ENCODE results near the gene GZF1.

GZF1 gene

GRCh38 chr20:23369072-23369823 is 7.3 kb downstream of the GZF1 start:
- no peak for DNase-seq (ENCODE audit: low read depth in 2 of 2)

DNA sequence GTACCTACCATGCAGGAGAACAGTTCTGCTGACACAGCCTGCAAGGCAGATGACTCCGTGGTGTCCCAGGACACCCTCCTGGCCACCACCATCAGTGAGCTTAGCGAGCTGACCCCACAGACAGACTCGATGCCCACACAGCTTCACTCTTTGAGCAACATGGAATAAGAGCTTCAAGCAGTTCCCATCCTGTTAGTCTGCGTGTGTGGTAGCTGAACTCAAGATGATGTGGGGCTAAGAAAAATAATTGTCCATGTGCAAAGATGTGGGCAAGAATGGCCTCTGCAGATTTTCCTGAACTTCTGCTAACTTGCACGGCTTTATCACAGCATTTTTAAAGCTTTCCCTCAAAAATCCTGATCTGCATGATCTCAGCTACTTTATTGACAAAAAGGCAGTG is 8.3 kb downstream of the GZF1 start:
- DNase-seq (ENCODE audit: low read depth in 2 of 2) = no peak

DNA sequence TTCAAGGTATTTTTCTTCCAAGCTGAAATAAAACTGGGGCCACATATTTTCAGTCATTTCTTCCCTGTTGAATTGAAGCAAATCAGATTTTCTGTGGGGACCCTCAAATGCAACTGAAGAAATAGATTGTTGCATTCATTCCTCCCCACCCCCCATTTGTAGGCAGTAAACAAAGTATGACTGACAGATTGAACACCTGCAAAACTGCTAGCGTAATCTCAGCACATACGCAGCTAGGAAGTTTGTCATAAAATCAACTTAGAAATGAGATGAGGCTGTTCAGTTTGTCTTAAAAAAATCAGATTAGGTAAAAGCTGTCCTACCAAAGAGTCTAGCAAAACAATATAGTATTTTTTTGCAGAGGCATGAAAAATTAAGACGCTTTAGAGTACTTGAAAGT is 8.9 kb downstream of the GZF1 start:
- DNase-seq (ENCODE audit: low read depth in 2 of 2) = no peak

DNA sequence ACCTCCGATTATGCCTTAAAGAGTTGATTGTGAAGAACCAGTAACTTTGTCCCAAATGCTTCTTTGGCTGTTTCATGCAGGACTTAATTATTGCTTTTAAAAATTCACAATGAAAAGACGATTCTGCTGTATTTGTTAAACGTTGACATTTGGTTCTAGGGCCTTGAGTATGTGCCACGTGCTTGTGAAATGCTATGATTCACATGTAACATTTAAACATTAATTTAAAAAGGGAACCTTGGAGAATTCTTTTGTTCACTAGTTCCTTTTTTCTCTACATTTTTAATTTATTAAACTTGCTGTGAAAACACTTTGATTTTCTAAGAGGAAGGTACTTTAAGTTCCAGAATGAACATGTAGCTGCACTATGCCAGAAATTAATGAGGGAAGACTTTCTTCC is 9.5 kb downstream of the GZF1 start:
- DNase-seq (ENCODE audit: low read depth in 2 of 2) = no peak

GRCh38 chr20:23374441-23374840 is 12.5 kb downstream of the GZF1 start:
- DNase-seq (ENCODE audit: low read depth in 2 of 2) = no peak

- no peak for DNase-seq (ENCODE audit: low read depth in 2 of 2)
These were observed 13.8 kb downstream of the GZF1 start for GRCh38 chr20:23375827-23376226.

- DNase-seq (ENCODE audit: low read depth in 2 of 2) = no peak
These were observed 17.8 kb downstream of the GZF1 start for GRCh38 chr20:23379772-23380171.

- no peak for DNase-seq (ENCODE audit: low read depth in 2 of 2)
These were observed 19.9 kb downstream of the GZF1 start for GRCh38 chr20:23381876-23382275.

GRCh38 chr20:23386304-23387117 is 24.5 kb downstream of the GZF1 start:
- no peak for DNase-seq (ENCODE audit: low read depth in 2 of 2)

DNA sequence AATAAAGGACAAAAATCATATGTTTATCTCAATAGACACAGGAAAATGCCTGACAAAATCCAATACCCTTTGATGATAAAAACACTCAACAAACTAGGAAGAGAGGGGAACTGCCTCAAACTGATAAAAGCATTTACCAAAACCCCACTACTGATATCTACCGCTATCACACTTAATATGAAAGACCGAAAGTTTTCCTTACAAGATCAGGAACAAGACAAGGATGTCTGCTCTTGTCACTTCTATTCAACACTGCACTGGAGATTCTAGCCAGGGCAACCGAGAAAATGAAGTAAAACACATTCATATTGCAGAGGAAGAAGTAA is 25.1 kb downstream of the GZF1 start:
- no peak for DNase-seq (ENCODE audit: low read depth in 2 of 2)

DNA sequence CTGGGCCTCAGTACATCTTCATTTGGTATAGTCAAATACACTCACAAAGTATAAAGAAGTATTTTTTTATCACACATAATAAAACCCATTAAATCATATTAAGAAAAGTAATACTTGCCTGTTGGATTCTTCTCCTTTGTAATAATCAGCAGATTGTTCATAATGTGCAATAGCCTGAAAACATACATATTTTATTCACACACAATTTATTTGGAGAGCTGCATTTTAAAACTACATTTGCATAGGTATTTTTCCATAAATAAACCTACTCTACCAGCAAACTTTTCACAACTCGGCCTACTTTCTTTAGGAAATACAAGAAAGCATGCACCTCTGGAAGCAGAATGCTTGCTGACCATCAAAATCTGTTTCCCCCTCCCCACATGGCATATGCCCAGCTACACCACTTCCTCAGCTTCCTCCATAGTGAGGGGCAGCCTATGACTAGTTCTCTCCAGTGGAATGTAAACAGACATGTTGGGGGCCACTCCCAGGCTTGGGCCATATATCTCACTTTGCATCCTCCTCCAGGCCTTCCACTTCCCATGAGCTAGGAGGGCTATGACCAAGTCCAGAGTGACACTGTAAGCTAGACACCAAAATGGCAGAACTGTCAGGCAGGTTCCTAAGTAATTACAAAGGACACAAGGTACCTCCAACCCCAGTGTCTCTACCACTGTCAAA is 28.3 kb downstream of the GZF1 start:
- DNase-seq (ENCODE audit: low read depth in 2 of 2) = no peak

DNA sequence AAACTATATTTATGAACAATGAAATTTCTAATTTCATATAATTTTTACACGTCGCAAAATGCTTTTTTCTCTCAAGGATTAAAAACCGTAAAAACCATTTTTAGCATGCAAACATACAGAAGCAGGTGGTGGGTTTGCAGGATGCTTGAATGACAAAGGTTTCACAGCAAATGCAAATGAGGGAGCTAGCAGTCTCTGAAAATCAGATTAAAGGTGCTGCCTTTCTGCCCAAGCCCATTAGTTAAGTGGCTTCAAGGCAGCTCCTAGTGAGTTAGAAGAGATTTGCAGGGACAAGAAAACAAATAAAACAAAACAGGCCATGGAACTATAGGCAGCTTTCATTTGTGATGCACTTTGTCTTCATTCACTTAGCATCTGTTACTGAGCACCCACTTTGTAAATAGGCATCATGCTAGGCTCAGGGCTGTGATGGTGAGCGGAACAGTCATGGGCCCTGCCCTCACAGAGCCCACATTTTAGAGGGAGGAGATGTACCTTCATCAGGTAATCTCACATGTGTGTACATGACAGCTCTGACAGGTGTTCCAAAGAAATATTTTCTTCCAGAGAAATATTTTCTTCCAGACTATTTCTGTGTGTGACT is 29.8 kb downstream of the GZF1 start:
- no peak for DNase-seq (ENCODE audit: low read depth in 2 of 2)

- no peak for DNase-seq (ENCODE audit: low read depth in 2 of 2)
These were observed 32.2 kb downstream of the GZF1 start for GRCh38 chr20:23393996-23394775.

DNA sequence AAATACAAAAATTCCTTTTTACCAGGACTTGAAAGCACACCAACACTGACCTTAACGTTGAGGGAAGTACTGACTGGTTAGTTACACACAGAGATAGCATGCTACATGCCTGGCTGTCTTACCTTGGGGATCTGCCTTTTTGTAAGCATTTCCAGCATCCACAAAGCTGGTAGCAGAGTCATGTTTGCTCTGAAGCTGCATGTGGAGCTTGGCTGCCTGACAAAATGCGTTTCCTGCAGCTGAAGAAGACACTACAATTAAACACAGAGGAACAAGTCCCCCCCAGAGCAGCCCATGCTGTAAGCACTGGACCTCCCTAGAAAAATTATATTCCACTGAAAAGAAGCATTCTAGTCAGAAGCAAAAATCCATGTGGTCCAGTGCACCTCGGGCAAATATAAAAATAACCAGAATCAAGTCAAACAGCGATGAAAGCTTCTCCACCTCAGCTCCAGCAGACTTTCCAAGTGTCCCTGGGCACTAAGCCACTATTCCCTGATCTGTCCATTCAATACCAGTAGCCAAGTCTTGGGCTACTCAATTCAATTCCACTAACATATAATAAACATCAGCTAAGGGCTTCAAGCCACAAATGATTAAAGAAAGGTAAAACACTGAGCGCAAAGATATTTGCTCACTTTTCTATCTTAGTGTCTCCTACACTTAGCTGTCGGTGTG is 35.1 kb downstream of the GZF1 start:
- no peak for DNase-seq (ENCODE audit: low read depth in 2 of 2)

- no peak for DNase-seq (ENCODE audit: low read depth in 2 of 2)
These were observed 36.0 kb downstream of the GZF1 start for GRCh38 chr20:23397961-23398360.

- DNase-seq (ENCODE audit: low read depth in 2 of 2) = no peak
These were observed 37.7 kb downstream of the GZF1 start for GRCh38 chr20:23399568-23400241.

GRCh38 chr20:23401051-23401450 is 39.1 kb downstream of the GZF1 start:
- no peak for DNase-seq (ENCODE audit: low read depth in 2 of 2)

GRCh38 chr20:23403751-23404150 is 41.8 kb downstream of the GZF1 start:
- no peak for DNase-seq (ENCODE audit: low read depth in 2 of 2)

- DNase-seq (ENCODE audit: low read depth in 2 of 2) = no peak
These were observed 42.2 kb downstream of the GZF1 start for GRCh38 chr20:23404196-23404595.

DNA sequence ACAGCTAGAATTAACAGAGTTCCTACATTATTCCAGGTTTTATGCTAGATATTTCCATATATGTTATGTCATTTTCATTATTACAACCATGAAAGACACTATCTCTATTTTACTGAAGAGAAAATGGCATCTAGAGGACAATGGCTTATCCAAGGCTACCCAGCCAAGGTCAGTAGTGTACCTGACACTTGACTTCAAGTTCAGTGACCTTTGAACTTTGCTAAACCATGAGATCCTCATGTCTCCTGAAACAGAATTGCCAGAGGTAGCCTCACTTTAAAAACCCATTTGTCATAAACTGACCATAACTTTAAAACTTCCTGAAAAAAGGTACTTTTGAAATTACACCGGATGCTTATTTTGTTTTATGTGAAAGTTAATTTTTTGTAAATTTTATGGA is 44.9 kb downstream of the GZF1 start:
- no peak for DNase-seq (ENCODE audit: low read depth in 2 of 2)
